GOT3 (cell line): ENCODE measurements around the gene CIAO3.

Experiments used
- DNase-seq: peaks from one replicate; lab custom pipeline; 2025; ENCODE audit warnings: mixed read lengths; lab: John Stamatoyannopoulos, UW

Gene CIAO3

GRCh38 chr16:709566-710499 is 31.0 kb downstream of the CIAO3 start:
- DNase-seq = peak; percentile 21

- DNase-seq = no peak
Measured at GRCh38 chr16:708959-709358, 31.8 kb downstream of the CIAO3 start.

GRCh38 chr16:708019-708418 is 32.8 kb downstream of the CIAO3 start:
- DNase-seq = no peak

- DNase-seq = no peak
Measured at GRCh38 chr16:707062-707538, 33.7 kb downstream of the CIAO3 start.

- DNase-seq = no peak
Measured at GRCh38 chr16:706189-707061, 34.4 kb downstream of the CIAO3 start.

GRCh38 chr16:705431-706188 is 35.2 kb downstream of the CIAO3 start, which contains the start of gene FBXL16:
Gene FBXL16, minus strand, starts transcription at chr16:705801. Its CDS starts 8,396 bp downstream, at chr16:697405.
- DNase-seq = no peak

GRCh38 chr16:704552-705380 is 36.0 kb downstream of the CIAO3 start:
- DNase-seq = no peak

- no peak for DNase-seq
Measured at GRCh38 chr16:704047-704446, 36.8 kb downstream of the CIAO3 start.

- DNase-seq = no peak
Measured at GRCh38 chr16:703406-703805, 37.4 kb downstream of the CIAO3 start.

GRCh38 chr16:702341-702740 is 38.5 kb downstream of the CIAO3 start:
- no peak for DNase-seq

GRCh38 chr16:700684-701584 is 39.9 kb downstream of the CIAO3 start:
- DNase-seq = no peak

GRCh38 chr16:698911-699671 is 41.7 kb downstream of the CIAO3 start:
- DNase-seq = no peak

GRCh38 chr16:695355-696089 is 45.3 kb downstream of the CIAO3 start:
- no peak for DNase-seq

- DNase-seq = no peak
Measured at GRCh38 chr16:694863-695354, 45.9 kb downstream of the CIAO3 start.

- no peak for DNase-seq
Measured at GRCh38 chr16:694187-694862, 46.5 kb downstream of the CIAO3 start.

- DNase-seq = no peak
Measured at GRCh38 chr16:693766-694165, 47.0 kb downstream of the CIAO3 start.

- DNase-seq = no peak
Measured at GRCh38 chr16:693364-693763, 47.4 kb downstream of the CIAO3 start.
